Activated CD4-positive, alpha-beta T cell treated with anti-CD3 and anti-CD28 coated beads for 36 hours (primary cell): Measurements from ENCODE around the gene PEX5. TPM values are rescaled to one million over a fixed set of nuclear protein-coding genes. Genes with fewer than 3 reads are reported as not detected.
"Not testable (repeated sequence)": the region's sequence is repeated elsewhere in the genome, so short reads cannot be mapped to it uniquely, and the experiment has no call there.

ENCODE experiments used
- ATAC-seq: fragments of 200-7000 bp; cut with Tn5 transposase; one replicate; pipeline ENCODE4 v1.10.0; 2021; ENCODE audit warnings: mild to moderate bottlenecking, moderate library complexity
- CTCF ChIA-PET: fragments of 350-600 bp; sonication (Branson Sonifier 250); formaldehyde crosslinking; loops from one replicate; lab custom pipeline; 2021; ENCODE audit warnings: antibody characterized with exemption; lab: Charles Lee
- POLR2A ChIA-PET: fragments of 350-600 bp; sonication (Branson Sonifier 250); formaldehyde crosslinking; loops from one replicate; lab custom pipeline; 2021; ENCODE audit warnings: antibody characterized with exemption, inconsistent platforms; lab: Charles Lee
- DNase-seq: peaks from one replicate; pipeline ENCODE4 v3.0.0-alpha.2; 2020
- H3K27ac Mint-ChIP-seq: one replicate; pipeline ENCODE4 v1.8.0; 2021; ENCODE audit warnings: mixed read lengths
- H3K27me3 Mint-ChIP-seq: one replicate; pipeline ENCODE4 v1.8.0; 2021; ENCODE audit warnings: mixed read lengths
- H3K36me3 Mint-ChIP-seq: one replicate; pipeline ENCODE4 v1.8.0; 2021; ENCODE audit warnings: low read depth, mixed read lengths
- H3K4me1 Mint-ChIP-seq: one replicate; pipeline ENCODE4 v1.8.0; 2021; ENCODE audit warnings: mixed read lengths
- H3K4me3 Mint-ChIP-seq: one replicate; pipeline ENCODE4 v1.8.0; 2021; ENCODE audit warnings: mild to moderate bottlenecking, moderate library complexity, mixed read lengths
- H3K9me3 Mint-ChIP-seq: one replicate; pipeline ENCODE4 v1.8.0; 2021; ENCODE audit warnings: low read depth, mixed read lengths
- intact Hi-C, 2 experiments: fragments of 100-400 bp; cut with DNase I in 1 of 2; cut with micrococcal nuclease in 1 of 2; formaldehyde crosslinking; loops; one replicate each; pipeline versions ENCODE4 v1.14.2 to v1.15.1; 2022 to 2024; cut with DNase I, micrococcal nuclease
- total RNA-seq, 2 experiments: library from RNA; stranded (reverse); gene quantifications; one replicate each; pipeline ENCODE4 v1.2.3, GENCODE V29; 2021

PEX5 gene
- total RNA-seq, 2 experiments from 2014 or later, result 25.4 to 38.8 TPM

- H3K36me3 Mint-ChIP-seq, result no peaks in the 10 kb centered on the region
- DNase-seq (no peak), ATAC-seq (no peak)
- POLR2A ChIA-PET, result interaction anchor here (0.6 kb wide), 1 partner anchor 390 kb away, joined by 3 read pairs; no protein-coding TSS in a partner anchor
- no peaks in the 10 kb centered on the region for H3K9me3 Mint-ChIP-seq
- no peak overlapping the region for H3K4me3 Mint-ChIP-seq
- H3K27ac Mint-ChIP-seq, result no peak overlapping the region
- peaks cover 11% of the 10 kb centered on the region for H3K4me1 Mint-ChIP-seq
- intact Hi-C loops, result no loop called here
- peaks cover 8% of the 10 kb centered on the region for H3K27me3 Mint-ChIP-seq
- CTCF ChIA-PET, result interaction anchor here (0.6 to 3.6 kb wide), 5 partner anchors 16 to 561 kb away, joined by 3 to 13 read pairs (median 4); no protein-coding TSS in a partner anchor
These were observed 28.2 kb upstream of the PEX5 start for GRCh38 chr12:7161327-7161726.

GRCh38 chr12:7161811-7162210, 27.7 kb upstream of the PEX5 start:
- ATAC-seq, result no peak
- POLR2A ChIA-PET, result no interaction called here
- intact Hi-C loops, result loop anchor here in 1 of 2 experiments (1.0 kb wide), 1 partner anchor 26 kb away; no protein-coding TSS in a partner anchor
- no peaks in the 10 kb centered on the region for H3K9me3 Mint-ChIP-seq
- DNase-seq, result no peak
- CTCF ChIA-PET, result interaction anchor here (1.0 to 3.6 kb wide), 8 partner anchors 8 to 105 kb away, joined by 3 to 13 read pairs (median 5); no protein-coding TSS in a partner anchor
- no peak overlapping the region for H3K4me3 Mint-ChIP-seq
- no peaks in the 10 kb centered on the region for H3K36me3 Mint-ChIP-seq
- H3K27ac Mint-ChIP-seq, result no peak overlapping the region
- peaks cover 11% of the 10 kb centered on the region for H3K4me1 Mint-ChIP-seq
- H3K27me3 Mint-ChIP-seq, result peaks cover 11% of the 10 kb centered on the region

- intact Hi-C loops, result loop anchor here in 1 of 2 experiments (1.0 kb wide), 1 partner anchor 26 kb away; no protein-coding TSS in a partner anchor
- ATAC-seq, result peak; percentile 80
- POLR2A ChIA-PET, result no interaction called here
- CTCF ChIA-PET, result interaction anchor here (0.6 to 3.6 kb wide), 10 partner anchors 9 to 95 kb away, joined by 3 to 13 read pairs (median 4); partner anchors contain the start of gene C1R
- Mint-ChIP-seq H3K27me3 (peaks cover 14% of the 10 kb centered on the region), H3K4me3 (peak overlapping the region; percentile 15), H3K4me1 (peaks cover 11% of the 10 kb centered on the region), H3K27ac (no peak overlapping the region), H3K9me3 (peaks cover 5% of the 10 kb centered on the region), H3K36me3 (no peaks in the 10 kb centered on the region)
- DNase-seq, result peak; percentile 62
These were observed 26.8 kb upstream of the PEX5 start for GRCh38 chr12:7162691-7163114.

GRCh38 chr12:7169951-7170350, 19.5 kb upstream of the PEX5 start:
- Mint-ChIP-seq H3K9me3 (peaks cover 18% of the 10 kb centered on the region), H3K36me3 (no peaks in the 10 kb centered on the region), H3K4me3 (no peak overlapping the region), H3K27ac (no peak overlapping the region), H3K27me3 (peaks cover 13% of the 10 kb centered on the region), H3K4me1 (no peaks in the 10 kb centered on the region)
- intact Hi-C loops, result no loop called here
- CTCF ChIA-PET, result interaction anchor here (0.6 to 1.7 kb wide), 3 partner anchors 15 to 28 kb away, joined by 3 to 5 read pairs (median 4); no protein-coding TSS in a partner anchor
- no peak for DNase-seq
- ATAC-seq, result no peak
- POLR2A ChIA-PET, result no interaction called here

GRCh38 chr12:7171854-7172253, 17.6 kb upstream of the PEX5 start:
- DNase-seq, result no peak
- no peak for ATAC-seq
- ChIA-PET POLR2A (no interaction called here), CTCF (no interaction called here)
- H3K4me1 Mint-ChIP-seq, result no peaks in the 10 kb centered on the region
- H3K27me3 Mint-ChIP-seq, result peaks cover 13% of the 10 kb centered on the region
- H3K36me3 Mint-ChIP-seq, result no peaks in the 10 kb centered on the region
- no peak overlapping the region for H3K4me3 Mint-ChIP-seq
- H3K9me3 Mint-ChIP-seq, result peaks cover 18% of the 10 kb centered on the region
- no peak overlapping the region for H3K27ac Mint-ChIP-seq
- intact Hi-C loops, result no loop called here

- Mint-ChIP-seq H3K4me3 (no peak overlapping the region), H3K36me3 (no peaks in the 10 kb centered on the region), H3K9me3 (peaks cover 5% of the 10 kb centered on the region), H3K4me1 (no peaks in the 10 kb centered on the region), H3K27me3 (peaks cover 13% of the 10 kb centered on the region), H3K27ac (no peak overlapping the region)
- intact Hi-C loops, result no loop called here
- ChIA-PET CTCF (interaction anchor here (0.8 to 2.5 kb wide), 2 partner anchors 13 to 30 kb away, joined by 3 to 6 read pairs; no protein-coding TSS in a partner anchor), POLR2A (no interaction called here)
- DNase-seq, result no peak
- no peak for ATAC-seq
These were observed 14.0 kb upstream of the PEX5 start for GRCh38 chr12:7175493-7175892.

- CTCF ChIA-PET, result no interaction called here
- Mint-ChIP-seq H3K4me3 (no peak overlapping the region), H3K27ac (no peak overlapping the region), H3K4me1 (no peaks in the 10 kb centered on the region), H3K9me3 (peaks cover 5% of the 10 kb centered on the region), H3K36me3 (no peaks in the 10 kb centered on the region), H3K27me3 (peaks cover 13% of the 10 kb centered on the region)
- DNase-seq (no peak), ATAC-seq (no peak)
- POLR2A ChIA-PET, result no interaction called here
- intact Hi-C loops, result no loop called here
These were observed 12.9 kb upstream of the PEX5 start for GRCh38 chr12:7176595-7176994.

GRCh38 chr12:7178481-7178880, 11.0 kb upstream of the PEX5 start:
- no peak overlapping the region for H3K27ac Mint-ChIP-seq
- H3K9me3 Mint-ChIP-seq, result no peaks in the 10 kb centered on the region
- intact Hi-C loops, result no loop called here
- H3K36me3 Mint-ChIP-seq, result no peaks in the 10 kb centered on the region
- POLR2A ChIA-PET, result no interaction called here
- no peak overlapping the region for H3K4me3 Mint-ChIP-seq
- no peak for ATAC-seq
- peaks cover 8% of the 10 kb centered on the region for H3K27me3 Mint-ChIP-seq
- no peak for DNase-seq
- H3K4me1 Mint-ChIP-seq, result no peaks in the 10 kb centered on the region
- CTCF ChIA-PET, result no interaction called here

- intact Hi-C loops, result no loop called here
- ChIA-PET POLR2A (interaction anchor here (0.7 kb wide), 1 partner anchor 50 kb away, joined by 5 read pairs; the partner anchor contains the start of gene CLSTN3), CTCF (interaction anchor here (0.7 to 1.1 kb wide), 2 partner anchors 21 to 674 kb away, joined by 5 read pairs; no protein-coding TSS in a partner anchor)
These were observed 8.8 kb upstream of the PEX5 start for GRCh38 chr12:7180685-7181084.

GRCh38 chr12:7186058-7186457, 3.4 kb upstream of the PEX5 start:
- intact Hi-C loops, result loop anchor here in 1 of 2 experiments (5.0 kb wide), 1 partner anchor 1056 kb away; no protein-coding TSS in a partner anchor
- CTCF ChIA-PET, H3K9me3 Mint-ChIP-seq, H3K27ac Mint-ChIP-seq, H3K36me3 Mint-ChIP-seq, DNase-seq, POLR2A ChIA-PET, H3K27me3 Mint-ChIP-seq, H3K4me3 Mint-ChIP-seq, ATAC-seq: not testable (repeated sequence)
- peaks cover 16% of the 10 kb centered on the region for H3K4me1 Mint-ChIP-seq

More at GRCh38 chr12:7180685-7181084, 8.8 kb upstream of the PEX5 start:
- Mint-ChIP-seq H3K4me3 (no peak overlapping the region), H3K27ac (no peak overlapping the region), H3K4me1 (no peaks in the 10 kb centered on the region), H3K27me3 (peaks cover 5% of the 10 kb centered on the region), H3K9me3 (no peaks in the 10 kb centered on the region), H3K36me3 (no peaks in the 10 kb centered on the region)
- no peak for ATAC-seq
- no peak for DNase-seq

- CTCF ChIA-PET, result interaction anchor here (0.6 to 2.1 kb wide), 12 partner anchors 10 to 451 kb away, joined by 3 to 10 read pairs (median 4); no protein-coding TSS in a partner anchor
- peak overlapping the region; percentile 94 for H3K27ac Mint-ChIP-seq
- H3K9me3 Mint-ChIP-seq, result no peaks in the 10 kb centered on the region
- POLR2A ChIA-PET, result no interaction called here
- intact Hi-C loops, result loop anchor here (1.0 to 5.0 kb wide), 16 partner anchors 26 to 1054 kb away; partner anchors contain the start of genes C12orf57 (in 1 of the 2), CLSTN3 (in 1 of the 2), COPS7A (in 1 of the 2) and EMG1 (in 1 of the 2)
- peaks cover 22% of the 10 kb centered on the region for H3K36me3 Mint-ChIP-seq
- peak overlapping the region; percentile 85 for H3K4me3 Mint-ChIP-seq
- peak; percentile 88 for DNase-seq
- H3K27me3 Mint-ChIP-seq, result no peaks in the 10 kb centered on the region
- peak; percentile 64 for ATAC-seq
- peaks cover 35% of the 10 kb centered on the region for H3K4me1 Mint-ChIP-seq
These were observed 706 bp upstream of the PEX5 start for GRCh38 chr12:7188562-7189397.
